H1 (cell line): ENCODE data around the gene C6orf58.
A peak's percentile ranks its signal among the peaks of the same experiment; 100 is the strongest.

ENCODE experiments used
- CTCF ChIP-seq, 3 experiments: IDR thresholded peaks; 1 replicate in 2 of 3; 2 replicates in 1 of 3; pipeline versions ENCODE4 v1.5.1 to v1.6.1; 2011; ENCODE audit warnings: low read length in 3 of 3, mild to moderate bottlenecking in 3 of 3, inconsistent platforms in 2 of 3, low read depth in 1 of 3, moderate library complexity in 1 of 3; ENCODE audit not compliant: insufficient read depth in 1 of 3; ENCODE audit errors: control extremely low read depth in 1 of 3
- PHF8 ChIP-seq: fragments of 200-600 bp; sonication (generic); conservative IDR thresholded peaks from 2 replicates; pipeline ENCODE4 v1.7.1; 2012; ENCODE audit warnings: low read depth, mild to moderate bottlenecking, inconsistent platforms, low read length, moderate library complexity
- POLR2A ChIP-seq, 2 experiments: IDR thresholded peaks; 1 replicate in 1 of 2; 2 replicates in 1 of 2; pipeline ENCODE4 v1.6.1; 2011; ENCODE audit warnings: low read depth in 2 of 2, low read length in 2 of 2, mild to moderate bottlenecking in 2 of 2; ENCODE audit errors: control extremely low read depth in 1 of 2
- RFX5 ChIP-seq: IDR thresholded peaks from 2 replicates; pipeline ENCODE4 v1.6.1; 2011; ENCODE audit warnings: low read depth, low read length, improper control_type of control experiment, borderline replicate concordance

GRCh38 chr6:127547215-127547614, 29.8 kb upstream of the C6orf58 start:
- TF ChIP-seq CTCF (IDR thresholded peaks at IDR 0.05; ENCODE audit: control extremely low read depth in 1 of 3, insufficient read depth in 1 of 3, low read depth in 1 of 3, low read length in 3 of 3) = peak; percentile 59 to 66 (median 63)
- no peak for TF ChIP-seq POLR2A (IDR thresholded peaks at IDR 0.05; ENCODE audit: control extremely low read depth in 1 of 2, low read depth in 2 of 2, low read length in 2 of 2)
- TF ChIP-seq PHF8 = no peak
- TF ChIP-seq RFX5 = no peak
